Measurements from ENCODE around the gene FAM107B. TPM values are rescaled to one million over a fixed set of nuclear protein-coding genes. Genes with fewer than 3 reads are reported as not detected.

FAM107B gene
- total and polyA plus RNA-seq, 2 of the 8 experiments (the other 6 are each of a cell fraction or from before 2014, with no cell fraction given): 7.5 to 28.1 TPM

- no peak for TF ChIP-seq CTCF (IDR thresholded peaks at IDR 0.05; ENCODE audit: control extremely low read depth in 1 of 3, insufficient read depth in 1 of 3, low read depth in 1 of 3, low read length in 3 of 3)
- TF ChIP-seq KDM4A (IDR thresholded peaks at IDR 0.05; ENCODE audit: low read depth, low read length, severe bottlenecking): no peak
- no peak for TF ChIP-seq SIX5 (IDR thresholded peaks at IDR 0.05; ENCODE audit: low read depth, low read length)
- no peak for TF ChIP-seq ASH2L (IDR thresholded peaks at IDR 0.05; ENCODE audit: low read length)
- TF ChIP-seq PHF8 (conservative IDR thresholded peaks at IDR 0.05; ENCODE audit: low read depth, low read length): no peak
- TF ChIP-seq SIN3A (conservative IDR thresholded peaks at IDR 0.05 in 1 of 2, IDR thresholded peaks at IDR 0.05 in 1 of 2; ENCODE audit: low read depth in 1 of 2, low read length in 2 of 2): no peak
Measured at GRCh38 chr10:14648946-14649345, 125.8 kb downstream of the FAM107B start (continued).

All from H1 (cell line).